Body of pancreas (tissue), 4 donors: ENCODE data around the gene PRLHR. TPM values are rescaled to one million over a fixed set of nuclear protein-coding genes. Genes with fewer than 3 reads are reported as not detected.

Experiments
- ATAC-seq: fragments of 150-250 bp; one replicate; pipeline ENCODE4 v1.9.1; 2016
- DNase-seq, 4 donors: peaks; one replicate each; pipeline ENCODE4 v3.0.0-alpha.2; 2019
- H3K27ac ChIP-seq, 4 donors: fragments of 200-600 bp; sonication (generic); 1 replicate in 3 of 4; 2 replicates in 1 of 4; pipeline versions ENCODE4 v1.5.1 to v1.6.1; 2016 to 2019; ENCODE audit warnings: mild to moderate bottlenecking in 1 of 4, mixed read lengths in 1 of 4, moderate library complexity in 1 of 4
- H3K27me3 ChIP-seq, 2 donors: fragments of 200-600 bp; sonication (generic); one replicate each; pipeline ENCODE4 v1.6.0; 2016; ENCODE audit warnings: mild to moderate bottlenecking in 1 of 2
- H3K36me3 ChIP-seq, 2 donors: fragments of 200-600 bp; sonication (generic); replicated peaks in 1 of 2; 2 replicates each; pipeline ENCODE4 v1.5.1; 2016; ENCODE audit warnings: low read depth in 2 of 2; ENCODE audit not compliant: insufficient read depth in 1 of 2
- H3K4me1 ChIP-seq: fragments of 200-600 bp; sonication (generic); one replicate; pipeline ENCODE4 v1.6.0; 2016
- H3K4me3 ChIP-seq, 2 donors: fragments of 200-600 bp; sonication (generic); 1 replicate in 1 of 2; 2 replicates in 1 of 2; pipeline ENCODE4 v1.5.1; 2016 to 2019
- H3K9me3 ChIP-seq, 3 donors: fragments of 200-600 bp; sonication (generic); 1 replicate in 2 of 3; 2 replicates in 1 of 3; pipeline ENCODE4 v1.5.1; 2016
- POLR2A ChIP-seq, 3 donors: fragments of 450-650 bp; IDR thresholded peaks; one replicate each; pipeline ENCODE4 v1.6.1; 2016; ENCODE audit warnings: antibody characterized with exemption in 3 of 3, mild to moderate bottlenecking in 2 of 3
- WGBS, 2 donors: methylation state at CpG; one replicate each; pipeline ENCODE4 v1.1.5; 2017; 5-methylcytosine and 5-hydroxymethylcytosine counted together
- intact Hi-C: fragments of 100-400 bp; cut with DNase I; formaldehyde crosslinking; loops from one replicate; pipeline ENCODE4 v1.15.1; 2023
- total RNA-seq, 2 donors: library from RNA; depleted of rRNA; stranded (reverse); fragments of >200 nt; gene quantifications; one replicate each; pipeline ENCODE4 v1.1.0, GENCODE V29; 2016
- TF ChIP-seq, protein P1 (sequence below), 7 experiments: fragments of 450-650 bp in 4 of 7; fragments of 200-600 bp in 3 of 7; sonication (generic) in 3 of 7; IDR thresholded peaks; one replicate each; pipeline ENCODE4 v1.5.1; 2016 to 2019; ENCODE audit warnings: antibody characterized with exemption in 7 of 7

PRLHR gene
- total RNA-seq, 2 donors from 2014 or later: not detected

DNA sequence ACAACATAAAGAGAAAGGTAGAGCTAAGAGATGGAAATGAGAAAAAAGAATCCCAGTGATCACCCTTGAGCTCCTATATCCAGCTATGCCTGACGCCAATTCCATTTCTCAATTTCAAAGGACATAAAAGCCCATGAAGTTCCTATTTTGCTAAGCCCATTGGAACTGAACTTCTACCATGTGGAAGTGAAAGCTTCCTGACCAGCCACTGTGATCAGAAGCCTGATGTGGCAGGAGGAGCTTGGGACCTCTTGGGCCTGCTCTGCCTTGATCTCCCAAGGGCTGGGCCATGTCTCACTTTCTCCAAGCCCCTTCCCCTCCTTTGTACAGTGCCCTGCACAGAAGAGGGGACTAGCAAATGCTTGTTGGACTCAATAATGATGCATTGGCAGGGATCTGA lies 52.7 kb downstream of the PRLHR start:
- TF ChIP-seq, protein P1, sequence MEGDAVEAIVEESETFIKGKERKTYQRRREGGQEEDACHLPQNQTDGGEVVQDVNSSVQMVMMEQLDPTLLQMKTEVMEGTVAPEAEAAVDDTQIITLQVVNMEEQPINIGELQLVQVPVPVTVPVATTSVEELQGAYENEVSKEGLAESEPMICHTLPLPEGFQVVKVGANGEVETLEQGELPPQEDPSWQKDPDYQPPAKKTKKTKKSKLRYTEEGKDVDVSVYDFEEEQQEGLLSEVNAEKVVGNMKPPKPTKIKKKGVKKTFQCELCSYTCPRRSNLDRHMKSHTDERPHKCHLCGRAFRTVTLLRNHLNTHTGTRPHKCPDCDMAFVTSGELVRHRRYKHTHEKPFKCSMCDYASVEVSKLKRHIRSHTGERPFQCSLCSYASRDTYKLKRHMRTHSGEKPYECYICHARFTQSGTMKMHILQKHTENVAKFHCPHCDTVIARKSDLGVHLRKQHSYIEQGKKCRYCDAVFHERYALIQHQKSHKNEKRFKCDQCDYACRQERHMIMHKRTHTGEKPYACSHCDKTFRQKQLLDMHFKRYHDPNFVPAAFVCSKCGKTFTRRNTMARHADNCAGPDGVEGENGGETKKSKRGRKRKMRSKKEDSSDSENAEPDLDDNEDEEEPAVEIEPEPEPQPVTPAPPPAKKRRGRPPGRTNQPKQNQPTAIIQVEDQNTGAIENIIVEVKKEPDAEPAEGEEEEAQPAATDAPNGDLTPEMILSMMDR (IDR thresholded peaks at IDR 0.05): no peak
- TF ChIP-seq POLR2A (IDR thresholded peaks at IDR 0.05): no peak
- Histone ChIP-seq H3K36me3 (no peaks in the 10 kb centered on the region), H3K9me3 (no peaks in the 10 kb centered on the region), H3K4me3 (no peak overlapping the region), H3K27ac (no peak overlapping the region), H3K27me3 (no peaks in the 10 kb centered on the region), H3K4me1 (peaks cover 4% of the 10 kb centered on the region)
- DNase-seq (no peak), ATAC-seq (no peak)
- intact Hi-C loops: no loop called here
- 83 to 95% methylated on average over 1 of the region's 1 CpG for whole genome bisulfite sequencing, 2 donors

DNA sequence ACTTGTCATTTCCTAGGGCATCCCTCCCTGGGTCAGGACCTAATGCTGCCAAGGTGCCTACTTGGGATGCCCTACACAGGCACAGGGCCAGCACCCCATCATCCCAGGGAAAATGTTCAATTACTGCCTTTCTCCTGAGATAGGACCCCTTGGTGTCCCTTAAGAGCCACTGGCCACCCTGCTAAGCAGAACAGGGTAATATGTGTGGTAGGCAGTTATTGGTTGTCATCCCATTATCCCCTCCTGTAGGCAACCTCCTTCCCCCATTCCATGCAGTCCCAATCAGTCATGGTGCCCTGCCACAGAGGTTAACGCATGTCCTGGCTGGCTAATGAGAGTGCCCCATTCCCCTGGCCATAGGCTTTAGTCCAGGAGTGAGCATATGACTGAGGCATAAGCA lies 53.2 kb downstream of the PRLHR start:
- 92 to 100% methylated on average over 1 of the region's 1 CpG for WGBS, 2 donors

DNA sequence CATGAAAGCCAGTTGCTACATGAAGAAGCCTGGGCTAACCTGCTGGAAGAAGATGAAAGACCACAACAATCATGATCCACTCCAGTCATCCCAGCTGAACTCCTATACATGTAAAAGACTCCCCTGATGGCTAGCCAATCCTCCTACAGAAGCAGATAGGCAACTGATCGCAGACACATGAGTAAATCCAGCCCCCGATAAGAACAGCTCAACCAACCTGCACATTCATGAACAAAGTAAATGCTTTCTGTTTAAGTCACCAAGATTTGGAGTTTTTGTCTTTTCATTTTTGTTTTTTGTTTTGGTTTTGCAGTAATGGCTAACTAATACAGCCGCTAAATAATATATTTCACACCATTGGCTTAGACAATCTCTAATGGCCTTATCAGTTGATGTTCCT lies 53.7 kb downstream of the PRLHR start:
- intact Hi-C loops: no loop called here
- no peak overlapping the region for H3K4me3 ChIP-seq
- no peaks in the 10 kb centered on the region for H3K36me3 ChIP-seq
- no peak overlapping the region for H3K27ac ChIP-seq
- no peaks in the 10 kb centered on the region for H3K27me3 ChIP-seq
- no peak for DNase-seq
- no peaks in the 10 kb centered on the region for H3K9me3 ChIP-seq
- no peak for TF ChIP-seq POLR2A (IDR thresholded peaks at IDR 0.05)
- TF ChIP-seq, protein P1 (IDR thresholded peaks at IDR 0.05): no peak
- no peak for ATAC-seq
- 89 to 94% methylated on average over 3 of the region's 3 CpGs for WGBS, 2 donors
- peaks cover 4% of the 10 kb centered on the region for H3K4me1 ChIP-seq

More for the DNA sequence above, 53.2 kb downstream of the PRLHR start:
- TF ChIP-seq, protein P1 (IDR thresholded peaks at IDR 0.05): no peak
- TF ChIP-seq POLR2A (IDR thresholded peaks at IDR 0.05): no peak
- Histone ChIP-seq H3K9me3 (no peaks in the 10 kb centered on the region), H3K27me3 (no peaks in the 10 kb centered on the region), H3K27ac (no peak overlapping the region), H3K4me1 (peaks cover 4% of the 10 kb centered on the region), H3K36me3 (no peaks in the 10 kb centered on the region), H3K4me3 (no peak overlapping the region)
- intact Hi-C loops: no loop called here
- DNase-seq (no peak), ATAC-seq (no peak)

Other genes with a start within 250 kb of the PRLHR start
- gene CACUL1, start 159.3 kb upstream of the PRLHR start, total RNA-seq: 10 to 100 TPM; 12.9 to 16.1 TPM